WTC11 (cell line): ENCODE results near the gene AGAP1. TPM values are rescaled to one million over a fixed set of nuclear protein-coding genes. Genes with fewer than 3 reads are reported as not detected.
A peak's percentile ranks its signal among the peaks of the same experiment; 100 is the strongest.

Experiments
- ATAC-seq: fragments of 200-7000 bp; cut with Tn5 transposase; 2 replicates; pipeline ENCODE4 v1.10.0; 2021; ENCODE audit warnings: mild to moderate bottlenecking, moderate library complexity
- CTCF ChIA-PET: fragments of 300-600 bp; sonication (Branson Sonifier 250); formaldehyde crosslinking; loops from one replicate; lab custom pipeline; 2021; ENCODE audit warnings: antibody characterized with exemption; lab: Charles Lee
- POLR2A ChIA-PET: fragments of 350-600 bp; sonication (Branson Sonifier 250); formaldehyde crosslinking; loops from one replicate; lab custom pipeline; 2021; ENCODE audit warnings: antibody characterized with exemption; lab: Charles Lee
- DNase-seq: peaks from one replicate; pipeline ENCODE4 v3.0.0; 2021; ENCODE audit warnings: low spot score
- H3K27ac Mint-ChIP-seq: 2 replicates; pipeline ENCODE4 v1.8.0; 2021; ENCODE audit warnings: mixed read lengths
- H3K27me3 Mint-ChIP-seq: 2 replicates; pipeline ENCODE4 v1.8.0; 2021; ENCODE audit warnings: low read depth, mild to moderate bottlenecking, moderate library complexity, mixed read lengths
- H3K36me3 Mint-ChIP-seq: 2 replicates; pipeline ENCODE4 v1.8.0; 2021; ENCODE audit warnings: mixed read lengths
- H3K4me1 Mint-ChIP-seq: 2 replicates; pipeline ENCODE4 v1.8.0; 2022; ENCODE audit warnings: mixed read lengths
- H3K4me3 Mint-ChIP-seq: 2 replicates; pipeline ENCODE4 v1.8.0; 2021; ENCODE audit warnings: mild to moderate bottlenecking, moderate library complexity, mixed read lengths
- H3K9me3 Mint-ChIP-seq: 2 replicates; pipeline ENCODE4 v1.8.0; 2021; ENCODE audit warnings: mixed read lengths
- FOXK1 ChIP-seq: sonication (generic); formaldehyde crosslinking; IDR thresholded peaks from 2 replicates; pipeline ENCODE4 v1.8.0; 2022; ENCODE audit warnings: mild to moderate bottlenecking, moderate library complexity, missing genetic modification reagents
- SMAD3 ChIP-seq: sonication (generic); formaldehyde crosslinking; IDR thresholded peaks from 2 replicates; pipeline ENCODE4 v1.8.0; 2022; ENCODE audit warnings: missing genetic modification reagents, mild to moderate bottlenecking, borderline replicate concordance
- TCF7 ChIP-seq: sonication (generic); formaldehyde crosslinking; IDR thresholded peaks from 2 replicates; pipeline ENCODE4 v1.8.0; 2022; ENCODE audit warnings: mild to moderate bottlenecking, low read depth, missing genetic modification reagents, moderate library complexity
- ZNF219 ChIP-seq: sonication (generic); formaldehyde crosslinking; IDR thresholded peaks from 2 replicates; pipeline ENCODE4 v1.8.0; 2023; ENCODE audit warnings: missing genetic modification reagents, mild to moderate bottlenecking, borderline replicate concordance
- ZNF396 ChIP-seq: fragments of 250-450 bp; sonication (Bioruptor Pico); IDR thresholded peaks from 2 replicates; pipeline ENCODE4 v1.8.0; 2021; ENCODE audit warnings: mild to moderate bottlenecking, moderate library complexity, borderline replicate concordance
- ZNF416 ChIP-seq: fragments of 250-450 bp; sonication (Bioruptor Pico); IDR thresholded peaks from 2 replicates; pipeline ENCODE4 v1.9.0; 2021; ENCODE audit warnings: mild to moderate bottlenecking, inconsistent platforms
- total RNA-seq: library from RNA; stranded (reverse); gene quantifications from 3 replicates; pipeline ENCODE4 v1.2.3, GENCODE V29; 2021
- TF ChIP-seq, protein P1 (sequence below): sonication (generic); formaldehyde crosslinking; IDR thresholded peaks from 2 replicates; pipeline ENCODE4 v1.8.0; 2022; ENCODE audit warnings: mild to moderate bottlenecking, missing genetic modification reagents
- TF ChIP-seq, protein P2 (sequence below): fragments of 200-600 bp; IDR thresholded peaks from 2 replicates; pipeline ENCODE4 v1.8.0; 2022; ENCODE audit warnings: antibody characterized with exemption
- TF ChIP-seq, protein P3 (sequence below): sonication (generic); formaldehyde crosslinking; IDR thresholded peaks from 2 replicates; pipeline ENCODE4 v1.8.1; 2023; ENCODE audit warnings: mild to moderate bottlenecking, missing genetic modification reagents
- TF ChIP-seq, protein P4 (sequence below): fragments of 250-450 bp; sonication (Bioruptor Pico); IDR thresholded peaks from 2 replicates; pipeline ENCODE4 v1.9.0; 2021; ENCODE audit warnings: mild to moderate bottlenecking, borderline replicate concordance
- TF ChIP-seq, protein P5 (sequence below): fragments of 250-450 bp; sonication (Bioruptor Pico); conservative IDR thresholded peaks from 2 replicates; pipeline ENCODE4 v1.9.0; 2021; ENCODE audit warnings: mild to moderate bottlenecking
- TF ChIP-seq, protein P6 (sequence below): fragments of 250-450 bp; sonication (Bioruptor Pico); IDR thresholded peaks from 2 replicates; pipeline ENCODE4 v1.8.0; 2021; ENCODE audit warnings: mild to moderate bottlenecking
- TF ChIP-seq, protein P7 (sequence below): sonication (generic); formaldehyde crosslinking; IDR thresholded peaks from 2 replicates; pipeline ENCODE4 v1.8.0; 2022; ENCODE audit warnings: mild to moderate bottlenecking, missing genetic modification reagents
- TF ChIP-seq, protein P8 (sequence below): sonication (generic); formaldehyde crosslinking; IDR thresholded peaks from 2 replicates; pipeline ENCODE4 v1.8.0; 2022; ENCODE audit warnings: missing genetic modification reagents

AGAP1 gene
- total RNA-seq, 1 experiment from 2014 or later = 49.3 TPM

DNA sequence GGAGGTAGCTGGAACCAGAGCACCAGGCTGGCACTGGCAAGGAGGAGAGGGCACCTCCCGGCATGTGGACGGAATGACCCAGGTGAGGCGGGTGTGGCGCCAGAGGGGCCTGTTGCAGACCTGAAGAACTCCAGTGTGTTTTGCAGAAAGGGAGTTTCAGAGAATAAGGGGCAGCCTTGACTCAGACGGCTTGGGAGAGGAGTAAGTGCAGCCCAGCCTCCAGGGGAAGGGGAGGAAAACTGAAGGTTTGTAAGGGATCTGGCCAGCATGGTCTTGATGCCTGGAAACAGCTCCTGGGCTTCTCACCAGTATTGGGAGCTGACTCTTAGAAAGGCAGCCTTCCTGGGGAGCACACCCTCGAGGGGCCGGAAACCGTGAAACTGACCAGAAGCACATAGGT lies 101.1 kb downstream of the AGAP1 start:
- no peaks in the 10 kb centered on the region for H3K36me3 Mint-ChIP-seq
- TF ChIP-seq, protein P1, sequence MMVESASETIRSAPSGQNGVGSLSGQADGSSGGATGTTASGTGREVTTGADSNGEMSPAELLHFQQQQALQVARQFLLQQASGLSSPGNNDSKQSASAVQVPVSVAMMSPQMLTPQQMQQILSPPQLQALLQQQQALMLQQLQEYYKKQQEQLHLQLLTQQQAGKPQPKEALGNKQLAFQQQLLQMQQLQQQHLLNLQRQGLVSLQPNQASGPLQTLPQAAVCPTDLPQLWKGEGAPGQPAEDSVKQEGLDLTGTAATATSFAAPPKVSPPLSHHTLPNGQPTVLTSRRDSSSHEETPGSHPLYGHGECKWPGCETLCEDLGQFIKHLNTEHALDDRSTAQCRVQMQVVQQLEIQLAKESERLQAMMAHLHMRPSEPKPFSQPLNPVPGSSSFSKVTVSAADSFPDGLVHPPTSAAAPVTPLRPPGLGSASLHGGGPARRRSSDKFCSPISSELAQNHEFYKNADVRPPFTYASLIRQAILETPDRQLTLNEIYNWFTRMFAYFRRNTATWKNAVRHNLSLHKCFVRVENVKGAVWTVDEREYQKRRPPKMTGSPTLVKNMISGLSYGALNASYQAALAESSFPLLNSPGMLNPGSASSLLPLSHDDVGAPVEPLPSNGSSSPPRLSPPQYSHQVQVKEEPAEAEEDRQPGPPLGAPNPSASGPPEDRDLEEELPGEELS (CRISPR knock-in tag) = no peak
- TF ChIP-seq SMAD3 (CRISPR knock-in tag) (no peak), ZNF396 (CRISPR knock-in tag) (no peak), ZNF416 (CRISPR knock-in tag) (no peak)
- TF ChIP-seq, protein P2, sequence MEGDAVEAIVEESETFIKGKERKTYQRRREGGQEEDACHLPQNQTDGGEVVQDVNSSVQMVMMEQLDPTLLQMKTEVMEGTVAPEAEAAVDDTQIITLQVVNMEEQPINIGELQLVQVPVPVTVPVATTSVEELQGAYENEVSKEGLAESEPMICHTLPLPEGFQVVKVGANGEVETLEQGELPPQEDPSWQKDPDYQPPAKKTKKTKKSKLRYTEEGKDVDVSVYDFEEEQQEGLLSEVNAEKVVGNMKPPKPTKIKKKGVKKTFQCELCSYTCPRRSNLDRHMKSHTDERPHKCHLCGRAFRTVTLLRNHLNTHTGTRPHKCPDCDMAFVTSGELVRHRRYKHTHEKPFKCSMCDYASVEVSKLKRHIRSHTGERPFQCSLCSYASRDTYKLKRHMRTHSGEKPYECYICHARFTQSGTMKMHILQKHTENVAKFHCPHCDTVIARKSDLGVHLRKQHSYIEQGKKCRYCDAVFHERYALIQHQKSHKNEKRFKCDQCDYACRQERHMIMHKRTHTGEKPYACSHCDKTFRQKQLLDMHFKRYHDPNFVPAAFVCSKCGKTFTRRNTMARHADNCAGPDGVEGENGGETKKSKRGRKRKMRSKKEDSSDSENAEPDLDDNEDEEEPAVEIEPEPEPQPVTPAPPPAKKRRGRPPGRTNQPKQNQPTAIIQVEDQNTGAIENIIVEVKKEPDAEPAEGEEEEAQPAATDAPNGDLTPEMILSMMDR = no peak
- TF ChIP-seq, protein P3, sequence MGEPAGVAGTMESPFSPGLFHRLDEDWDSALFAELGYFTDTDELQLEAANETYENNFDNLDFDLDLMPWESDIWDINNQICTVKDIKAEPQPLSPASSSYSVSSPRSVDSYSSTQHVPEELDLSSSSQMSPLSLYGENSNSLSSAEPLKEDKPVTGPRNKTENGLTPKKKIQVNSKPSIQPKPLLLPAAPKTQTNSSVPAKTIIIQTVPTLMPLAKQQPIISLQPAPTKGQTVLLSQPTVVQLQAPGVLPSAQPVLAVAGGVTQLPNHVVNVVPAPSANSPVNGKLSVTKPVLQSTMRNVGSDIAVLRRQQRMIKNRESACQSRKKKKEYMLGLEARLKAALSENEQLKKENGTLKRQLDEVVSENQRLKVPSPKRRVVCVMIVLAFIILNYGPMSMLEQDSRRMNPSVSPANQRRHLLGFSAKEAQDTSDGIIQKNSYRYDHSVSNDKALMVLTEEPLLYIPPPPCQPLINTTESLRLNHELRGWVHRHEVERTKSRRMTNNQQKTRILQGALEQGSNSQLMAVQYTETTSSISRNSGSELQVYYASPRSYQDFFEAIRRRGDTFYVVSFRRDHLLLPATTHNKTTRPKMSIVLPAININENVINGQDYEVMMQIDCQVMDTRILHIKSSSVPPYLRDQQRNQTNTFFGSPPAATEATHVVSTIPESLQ (CRISPR knock-in tag) = no peak
- TF ChIP-seq, protein P4, sequence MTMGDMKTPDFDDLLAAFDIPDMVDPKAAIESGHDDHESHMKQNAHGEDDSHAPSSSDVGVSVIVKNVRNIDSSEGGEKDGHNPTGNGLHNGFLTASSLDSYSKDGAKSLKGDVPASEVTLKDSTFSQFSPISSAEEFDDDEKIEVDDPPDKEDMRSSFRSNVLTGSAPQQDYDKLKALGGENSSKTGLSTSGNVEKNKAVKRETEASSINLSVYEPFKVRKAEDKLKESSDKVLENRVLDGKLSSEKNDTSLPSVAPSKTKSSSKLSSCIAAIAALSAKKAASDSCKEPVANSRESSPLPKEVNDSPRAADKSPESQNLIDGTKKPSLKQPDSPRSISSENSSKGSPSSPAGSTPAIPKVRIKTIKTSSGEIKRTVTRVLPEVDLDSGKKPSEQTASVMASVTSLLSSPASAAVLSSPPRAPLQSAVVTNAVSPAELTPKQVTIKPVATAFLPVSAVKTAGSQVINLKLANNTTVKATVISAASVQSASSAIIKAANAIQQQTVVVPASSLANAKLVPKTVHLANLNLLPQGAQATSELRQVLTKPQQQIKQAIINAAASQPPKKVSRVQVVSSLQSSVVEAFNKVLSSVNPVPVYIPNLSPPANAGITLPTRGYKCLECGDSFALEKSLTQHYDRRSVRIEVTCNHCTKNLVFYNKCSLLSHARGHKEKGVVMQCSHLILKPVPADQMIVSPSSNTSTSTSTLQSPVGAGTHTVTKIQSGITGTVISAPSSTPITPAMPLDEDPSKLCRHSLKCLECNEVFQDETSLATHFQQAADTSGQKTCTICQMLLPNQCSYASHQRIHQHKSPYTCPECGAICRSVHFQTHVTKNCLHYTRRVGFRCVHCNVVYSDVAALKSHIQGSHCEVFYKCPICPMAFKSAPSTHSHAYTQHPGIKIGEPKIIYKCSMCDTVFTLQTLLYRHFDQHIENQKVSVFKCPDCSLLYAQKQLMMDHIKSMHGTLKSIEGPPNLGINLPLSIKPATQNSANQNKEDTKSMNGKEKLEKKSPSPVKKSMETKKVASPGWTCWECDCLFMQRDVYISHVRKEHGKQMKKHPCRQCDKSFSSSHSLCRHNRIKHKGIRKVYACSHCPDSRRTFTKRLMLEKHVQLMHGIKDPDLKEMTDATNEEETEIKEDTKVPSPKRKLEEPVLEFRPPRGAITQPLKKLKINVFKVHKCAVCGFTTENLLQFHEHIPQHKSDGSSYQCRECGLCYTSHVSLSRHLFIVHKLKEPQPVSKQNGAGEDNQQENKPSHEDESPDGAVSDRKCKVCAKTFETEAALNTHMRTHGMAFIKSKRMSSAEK (CRISPR knock-in tag) = no peak
- TF ChIP-seq, protein P5, sequence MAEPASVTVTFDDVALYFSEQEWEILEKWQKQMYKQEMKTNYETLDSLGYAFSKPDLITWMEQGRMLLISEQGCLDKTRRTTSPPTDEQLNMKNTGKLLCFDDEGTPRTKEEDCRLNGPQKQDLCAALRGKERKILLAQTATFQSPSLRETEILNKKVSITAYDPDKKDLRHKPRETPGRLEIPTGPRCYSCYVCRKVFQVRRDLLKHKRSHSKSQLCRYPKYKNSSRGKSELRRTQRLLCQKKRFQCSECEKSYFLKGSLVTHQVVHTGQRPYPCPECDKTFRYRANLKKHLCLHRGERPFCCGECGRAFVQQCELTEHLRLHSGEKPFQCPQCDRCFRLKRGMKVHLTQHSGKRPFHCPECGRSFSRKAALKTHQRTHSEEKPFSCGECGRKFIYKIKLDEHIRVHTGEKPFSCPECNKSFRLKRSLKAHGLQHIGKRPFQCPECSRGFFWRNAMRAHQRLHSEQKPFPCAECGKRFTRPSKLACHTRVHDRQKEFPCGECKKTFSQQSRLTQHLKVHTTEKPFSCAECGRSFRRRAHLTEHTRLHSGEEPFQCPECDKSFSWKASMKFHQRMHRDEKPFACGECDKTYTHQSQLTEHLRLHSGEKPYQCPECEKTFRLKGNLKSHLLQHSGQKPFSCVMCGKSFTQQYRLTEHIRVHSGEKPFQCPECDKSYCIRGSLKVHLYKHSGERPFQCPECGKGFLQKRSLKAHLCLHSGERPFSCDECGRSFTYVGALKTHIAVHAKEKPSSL (CRISPR knock-in tag) = no peak
- no peak overlapping the region for H3K4me3 Mint-ChIP-seq
- H3K27me3 Mint-ChIP-seq = no peaks in the 10 kb centered on the region
- H3K9me3 Mint-ChIP-seq = no peaks in the 10 kb centered on the region
- peaks cover 55% of the 10 kb centered on the region for H3K4me1 Mint-ChIP-seq
- ATAC-seq = no peak
- H3K27ac Mint-ChIP-seq = no peak overlapping the region
- CTCF ChIA-PET = interaction anchor here (0.6 to 6.8 kb wide), 24 partner anchors 11 to 520 kb away, joined by 3 to 129 read pairs (median 3); no protein-coding TSS in a partner anchor
- POLR2A ChIA-PET = no interaction called here
- no peak for DNase-seq

DNA sequence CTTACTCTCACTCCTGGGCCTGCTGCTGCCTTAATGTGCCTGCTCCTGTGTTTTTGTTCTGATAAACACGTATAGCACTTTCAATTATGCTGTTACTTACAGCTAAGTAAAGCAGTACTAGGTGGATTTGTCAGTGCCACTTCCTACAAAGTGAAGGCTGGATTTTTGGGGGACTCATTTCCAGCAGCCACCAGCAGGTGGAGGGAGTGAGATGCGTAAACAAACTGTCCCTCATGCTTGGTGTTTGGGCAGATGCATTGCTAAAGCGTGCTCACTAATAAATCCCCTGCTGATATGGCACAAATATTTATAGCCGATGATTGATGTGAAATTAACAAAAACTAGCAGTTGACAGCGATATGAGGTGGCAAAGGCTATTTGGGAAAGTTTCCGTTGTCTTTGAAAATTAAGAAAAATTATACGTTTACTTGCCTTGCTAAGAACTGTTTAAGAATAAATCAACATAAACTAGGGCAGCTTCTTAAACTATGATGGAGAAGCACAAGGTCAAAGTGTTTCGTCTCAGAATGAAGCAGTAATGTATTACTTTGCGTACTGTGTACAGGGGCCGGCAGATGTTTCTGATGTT lies 101.7 kb downstream of the AGAP1 start:
- Mint-ChIP-seq H3K27ac (no peak overlapping the region), H3K9me3 (no peaks in the 10 kb centered on the region), H3K27me3 (no peaks in the 10 kb centered on the region), H3K36me3 (no peaks in the 10 kb centered on the region), H3K4me3 (no peak overlapping the region), H3K4me1 (peaks cover 52% of the 10 kb centered on the region)
- ATAC-seq = peak; percentile 53; the same call in 1 of the 2 replicates
- POLR2A ChIA-PET = no interaction called here
- CTCF ChIA-PET = interaction anchor here (0.5 to 6.8 kb wide), 26 partner anchors 11 to 520 kb away, joined by 3 to 129 read pairs (median 3); no protein-coding TSS in a partner anchor
- peak; percentile 79 for DNase-seq
- no peak for TF ChIP-seq ZNF219
- TF ChIP-seq, protein P6, sequence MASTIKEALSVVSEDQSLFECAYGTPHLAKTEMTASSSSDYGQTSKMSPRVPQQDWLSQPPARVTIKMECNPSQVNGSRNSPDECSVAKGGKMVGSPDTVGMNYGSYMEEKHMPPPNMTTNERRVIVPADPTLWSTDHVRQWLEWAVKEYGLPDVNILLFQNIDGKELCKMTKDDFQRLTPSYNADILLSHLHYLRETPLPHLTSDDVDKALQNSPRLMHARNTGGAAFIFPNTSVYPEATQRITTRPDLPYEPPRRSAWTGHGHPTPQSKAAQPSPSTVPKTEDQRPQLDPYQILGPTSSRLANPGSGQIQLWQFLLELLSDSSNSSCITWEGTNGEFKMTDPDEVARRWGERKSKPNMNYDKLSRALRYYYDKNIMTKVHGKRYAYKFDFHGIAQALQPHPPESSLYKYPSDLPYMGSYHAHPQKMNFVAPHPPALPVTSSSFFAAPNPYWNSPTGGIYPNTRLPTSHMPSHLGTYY (CRISPR knock-in tag) = no peak
- TF ChIP-seq, protein P7, sequence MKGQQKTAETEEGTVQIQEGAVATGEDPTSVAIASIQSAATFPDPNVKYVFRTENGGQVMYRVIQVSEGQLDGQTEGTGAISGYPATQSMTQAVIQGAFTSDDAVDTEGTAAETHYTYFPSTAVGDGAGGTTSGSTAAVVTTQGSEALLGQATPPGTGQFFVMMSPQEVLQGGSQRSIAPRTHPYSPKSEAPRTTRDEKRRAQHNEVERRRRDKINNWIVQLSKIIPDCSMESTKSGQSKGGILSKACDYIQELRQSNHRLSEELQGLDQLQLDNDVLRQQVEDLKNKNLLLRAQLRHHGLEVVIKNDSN (CRISPR knock-in tag) = no peak
- peak; percentile 50; the same call in 1 of the 2 replicates for TF ChIP-seq FOXK1 (CRISPR knock-in tag)
- no peak for TF ChIP-seq TCF7 (CRISPR knock-in tag)
- TF ChIP-seq, protein P8, sequence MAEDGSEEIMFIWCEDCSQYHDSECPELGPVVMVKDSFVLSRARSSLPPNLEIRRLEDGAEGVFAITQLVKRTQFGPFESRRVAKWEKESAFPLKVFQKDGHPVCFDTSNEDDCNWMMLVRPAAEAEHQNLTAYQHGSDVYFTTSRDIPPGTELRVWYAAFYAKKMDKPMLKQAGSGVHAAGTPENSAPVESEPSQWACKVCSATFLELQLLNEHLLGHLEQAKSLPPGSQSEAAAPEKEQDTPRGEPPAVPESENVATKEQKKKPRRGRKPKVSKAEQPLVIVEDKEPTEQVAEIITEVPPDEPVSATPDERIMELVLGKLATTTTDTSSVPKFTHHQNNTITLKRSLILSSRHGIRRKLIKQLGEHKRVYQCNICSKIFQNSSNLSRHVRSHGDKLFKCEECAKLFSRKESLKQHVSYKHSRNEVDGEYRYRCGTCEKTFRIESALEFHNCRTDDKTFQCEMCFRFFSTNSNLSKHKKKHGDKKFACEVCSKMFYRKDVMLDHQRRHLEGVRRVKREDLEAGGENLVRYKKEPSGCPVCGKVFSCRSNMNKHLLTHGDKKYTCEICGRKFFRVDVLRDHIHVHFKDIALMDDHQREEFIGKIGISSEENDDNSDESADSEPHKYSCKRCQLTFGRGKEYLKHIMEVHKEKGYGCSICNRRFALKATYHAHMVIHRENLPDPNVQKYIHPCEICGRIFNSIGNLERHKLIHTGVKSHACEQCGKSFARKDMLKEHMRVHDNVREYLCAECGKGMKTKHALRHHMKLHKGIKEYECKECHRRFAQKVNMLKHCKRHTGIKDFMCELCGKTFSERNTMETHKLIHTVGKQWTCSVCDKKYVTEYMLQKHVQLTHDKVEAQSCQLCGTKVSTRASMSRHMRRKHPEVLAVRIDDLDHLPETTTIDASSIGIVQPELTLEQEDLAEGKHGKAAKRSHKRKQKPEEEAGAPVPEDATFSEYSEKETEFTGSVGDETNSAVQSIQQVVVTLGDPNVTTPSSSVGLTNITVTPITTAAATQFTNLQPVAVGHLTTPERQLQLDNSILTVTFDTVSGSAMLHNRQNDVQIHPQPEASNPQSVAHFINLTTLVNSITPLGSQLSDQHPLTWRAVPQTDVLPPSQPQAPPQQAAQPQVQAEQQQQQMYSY (CRISPR knock-in tag) = no peak
